Stimulated activated CD8-positive, alpha-beta memory T cell treated with anti-CD3 and anti-CD28 coated beads, Interleukin-4, amount 100 ng/mL, for 48 hours (primary cell): ENCODE data around the gene NUP62.

Experiments
- DNase-seq: peaks from one replicate; pipeline ENCODE4 v3.0.0-alpha.2; 2020

NUP62 gene

GRCh38 chr19:49879243-49879963 is 49.9 kb downstream of the NUP62 start:
- no peak for DNase-seq

- DNase-seq: no peak
Observed at GRCh38 chr19:49878744-49879070, 50.6 kb downstream of the NUP62 start.

GRCh38 chr19:49877879-49878743 is 51.2 kb downstream of the NUP62 start:
- peak; percentile 100 for DNase-seq

- DNase-seq: peak; percentile 97
Observed at GRCh38 chr19:49877020-49877878, 52.1 kb downstream of the NUP62 start, which contains the start of the genes AKT1S1 and TBC1D17. Gene AKT1S1 (minus strand): TSS chr19:49877355. CDS start chr19:49873295, 4,060 bp downstream. Gene TBC1D17 (plus strand): TSS chr19:49877702. CDS start chr19:49877724, 22 bp downstream.

- peak; percentile 98 for DNase-seq
Observed at GRCh38 chr19:49876422-49877019, 52.8 kb downstream of the NUP62 start.

GRCh38 chr19:49875857-49876421 is 53.4 kb downstream of the NUP62 start:
- DNase-seq: peak; percentile 77

- no peak for DNase-seq
Observed at GRCh38 chr19:49875177-49875576, 54.1 kb downstream of the NUP62 start.

GRCh38 chr19:49874503-49875157 is 54.7 kb downstream of the NUP62 start:
- DNase-seq: no peak

GRCh38 chr19:49873834-49874233 is 55.5 kb downstream of the NUP62 start:
- no peak for DNase-seq

- no peak for DNase-seq
Observed at GRCh38 chr19:49873129-49873521, 56.2 kb downstream of the NUP62 start.

GRCh38 chr19:49872245-49873128 is 56.8 kb downstream of the NUP62 start:
- no peak for DNase-seq

GRCh38 chr19:49871349-49871985 is 57.8 kb downstream of the NUP62 start:
- no peak for DNase-seq

- DNase-seq: no peak
Observed at GRCh38 chr19:49870309-49870901, 58.9 kb downstream of the NUP62 start.

- peak; percentile 92 for DNase-seq
Observed at GRCh38 chr19:49869484-49870308, 59.6 kb downstream of the NUP62 start.

- DNase-seq: no peak
Observed at GRCh38 chr19:49869009-49869483, 60.3 kb downstream of the NUP62 start.

- DNase-seq: peak; percentile 96
Observed at GRCh38 chr19:49866933-49867782, 62.1 kb downstream of the NUP62 start, which contains the start of gene PNKP. Gene PNKP (minus strand): TSS chr19:49867576. CDS start chr19:49867204, 372 bp downstream.

- DNase-seq: no peak
Observed at GRCh38 chr19:49864890-49865289, 64.4 kb downstream of the NUP62 start.

- no peak for DNase-seq
Observed at GRCh38 chr19:49863935-49864320, 65.4 kb downstream of the NUP62 start.
